NCI-H774 (cell line): ENCODE data around the gene HHEX.
A peak's percentile ranks its signal among the peaks of the same experiment; 100 is the strongest.

Experiments used
- DNase-seq: peaks from one replicate; lab custom pipeline; 2025; lab: John Stamatoyannopoulos, UW

The HHEX gene

GRCh38 chr10:92693534-92693893 is 3.8 kb downstream of the HHEX start:
- no peak for DNase-seq

GRCh38 chr10:92695679-92696605 is 6.2 kb downstream of the HHEX start:
- DNase-seq: no peak

GRCh38 chr10:92696606-92697383 is 7.0 kb downstream of the HHEX start:
- no peak for DNase-seq

- DNase-seq: no peak
Observed at GRCh38 chr10:92697663-92698511, 8.1 kb downstream of the HHEX start.

- DNase-seq: no peak
Observed at GRCh38 chr10:92699193-92699517, 9.4 kb downstream of the HHEX start.

- no peak for DNase-seq
Observed at GRCh38 chr10:92699518-92700381, 10.0 kb downstream of the HHEX start.

GRCh38 chr10:92702301-92702916 is 12.7 kb downstream of the HHEX start:
- no peak for DNase-seq

GRCh38 chr10:92712016-92712889 is 22.5 kb downstream of the HHEX start:
- peak; percentile 41 for DNase-seq

GRCh38 chr10:92714152-92714845 is 24.5 kb downstream of the HHEX start:
- DNase-seq: no peak

GRCh38 chr10:92714872-92715271 is 25.1 kb downstream of the HHEX start:
- DNase-seq: no peak

- no peak for DNase-seq
Observed at GRCh38 chr10:92719991-92720830, 30.5 kb downstream of the HHEX start.

- no peak for DNase-seq
Observed at GRCh38 chr10:92720831-92721165, 31.0 kb downstream of the HHEX start.

GRCh38 chr10:92722349-92722748 is 32.6 kb downstream of the HHEX start:
- no peak for DNase-seq

GRCh38 chr10:92727141-92727540 is 37.4 kb downstream of the HHEX start:
- DNase-seq: no peak

GRCh38 chr10:92727550-92727949 is 37.8 kb downstream of the HHEX start:
- DNase-seq: no peak

- DNase-seq: no peak
Observed at GRCh38 chr10:92729886-92730285, 40.1 kb downstream of the HHEX start.

GRCh38 chr10:92732958-92733357 is 43.2 kb downstream of the HHEX start:
- DNase-seq: no peak

- no peak for DNase-seq
Observed at GRCh38 chr10:92734301-92734700, 44.5 kb downstream of the HHEX start.

GRCh38 chr10:92735938-92736337 is 46.2 kb downstream of the HHEX start:
- DNase-seq: no peak
